Measurements from ENCODE around the gene LY6G6C. TPM values are rescaled to one million over a fixed set of nuclear protein-coding genes. Genes with fewer than 3 reads are reported as not detected.
A peak's percentile ranks its signal among the peaks of the same experiment; 100 is the strongest.
"Not testable (repeated sequence)": the region's sequence is repeated elsewhere in the genome, so short reads cannot be mapped to it uniquely, and the experiment has no call there.

Gene LY6G6C
- total RNA-seq, 2 donors from 2014 or later: 0.29 to 0.38 TPM

DNA sequence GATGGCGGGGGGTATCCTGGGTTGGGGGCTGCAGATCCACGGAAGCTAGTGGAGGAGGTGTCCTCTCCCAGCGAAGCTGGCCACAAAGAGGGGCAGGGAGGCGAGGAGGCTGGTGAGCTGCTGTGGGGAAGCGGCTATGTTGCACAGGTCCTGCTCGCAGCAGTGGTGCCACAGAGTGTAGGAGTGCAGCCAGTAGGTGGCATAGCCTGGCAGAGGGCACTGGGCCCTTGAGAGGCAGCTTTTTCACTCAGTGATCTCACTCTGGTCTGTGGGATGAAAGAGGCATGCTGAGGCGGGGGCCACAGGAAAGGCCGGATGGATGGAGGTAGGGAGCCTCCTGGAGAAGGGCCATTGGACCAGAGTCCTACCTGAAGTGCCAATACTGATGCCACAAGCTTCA, 9.2 kb downstream of the LY6G6C start:
- Mint-ChIP-seq H3K4me3 (no peak overlapping the region), H3K4me1 (peaks cover 32% of the 10 kb centered on the region), H3K27me3 (ENCODE audit: insufficient read depth) (no peaks in the 10 kb centered on the region), H3K36me3 (ENCODE audit: low read depth) (no peaks in the 10 kb centered on the region), H3K9me3 (no peaks in the 10 kb centered on the region), H3K27ac (no peak overlapping the region)
- Histone ChIP-seq H3K9me3 (ENCODE audit: control insufficient read depth, low read length) (no peaks in the 10 kb centered on the region), H3K4me1 (ENCODE audit: control insufficient read depth, insufficient read depth, low read length) (peaks cover 7% of the 10 kb centered on the region), H3K27ac (ENCODE audit: low read depth, low read length) (no peak overlapping the region), H3K4me3 (ENCODE audit: low read length) (no peak overlapping the region), H3K36me3 (ENCODE audit: control insufficient read depth, insufficient read depth, low read length) (no peaks in the 10 kb centered on the region), H3K9ac (ENCODE audit: extremely low read depth, low read length, poor library complexity, severe bottlenecking) (no peak overlapping the region), H3K27me3 (ENCODE audit: control insufficient read depth, insufficient read depth, low read length, poor library complexity, severe bottlenecking) (no peaks in the 10 kb centered on the region)
- peak; percentile 47 for DNase-seq
- WGBS, 2 experiments (ENCODE audit: insufficient coverage in 1 of 2, insufficient read length in 1 of 2): 96 to 98% methylated on average over 7 to 8 of the region's 8 CpGs
- no peak for TF ChIP-seq CTCF (conservative IDR thresholded peaks at IDR 0.05)

GRCh38 chr6:31711233-31711632, 10.3 kb downstream of the LY6G6C start:
- Mint-ChIP-seq H3K27me3 (ENCODE audit: insufficient read depth) (peaks cover 2% of the 10 kb centered on the region), H3K27ac (no peak overlapping the region)
- TF ChIP-seq CTCF (conservative IDR thresholded peaks at IDR 0.05): no peak

GRCh38 chr6:31710523-31711219, 10.9 kb downstream of the LY6G6C start:
- Mint-ChIP-seq H3K4me3 (no peak overlapping the region), H3K36me3 (ENCODE audit: low read depth) (no peaks in the 10 kb centered on the region), H3K9me3 (no peaks in the 10 kb centered on the region), H3K27ac (peak overlapping the region; percentile 46), H3K4me1 (peaks cover 30% of the 10 kb centered on the region), H3K27me3 (ENCODE audit: insufficient read depth) (peaks cover 2% of the 10 kb centered on the region)
- H3K27me3 ChIP-seq (ENCODE audit: control insufficient read depth, insufficient read depth, low read length, poor library complexity, severe bottlenecking): no peaks in the 10 kb centered on the region
- H3K36me3 ChIP-seq (ENCODE audit: control insufficient read depth, insufficient read depth, low read length): no peaks in the 10 kb centered on the region
- DNase-seq: peak; percentile 58
- no peak overlapping the region for H3K4me3 ChIP-seq (ENCODE audit: low read length)
- no peak overlapping the region for H3K9ac ChIP-seq (ENCODE audit: extremely low read depth, low read length, poor library complexity, severe bottlenecking)
- 71 to 79% methylated on average over 1 to 5 of the region's 5 CpGs for WGBS, 2 experiments (ENCODE audit: insufficient coverage in 1 of 2, insufficient read length in 1 of 2)
- H3K9me3 ChIP-seq (ENCODE audit: control insufficient read depth, low read length): no peaks in the 10 kb centered on the region
- H3K27ac ChIP-seq (ENCODE audit: low read depth, low read length): no peak overlapping the region
- TF ChIP-seq CTCF (conservative IDR thresholded peaks at IDR 0.05): no peak
- H3K4me1 ChIP-seq (ENCODE audit: control insufficient read depth, insufficient read depth, low read length): peaks cover 7% of the 10 kb centered on the region

More at GRCh38 chr6:31711233-31711632, 10.3 kb downstream of the LY6G6C start:
- DNase-seq: no peak
- no peak overlapping the region for H3K4me3 ChIP-seq (ENCODE audit: low read length)
- H3K36me3 ChIP-seq (ENCODE audit: control insufficient read depth, insufficient read depth, low read length): no peaks in the 10 kb centered on the region
- H3K27me3 ChIP-seq (ENCODE audit: control insufficient read depth, insufficient read depth, low read length, poor library complexity, severe bottlenecking): no peaks in the 10 kb centered on the region
- no peaks in the 10 kb centered on the region for H3K9me3 ChIP-seq (ENCODE audit: control insufficient read depth, low read length)
- no peak overlapping the region for H3K9ac ChIP-seq (ENCODE audit: extremely low read depth, low read length, poor library complexity, severe bottlenecking)
- H3K36me3 Mint-ChIP-seq (ENCODE audit: low read depth): no peaks in the 10 kb centered on the region
- WGBS, 2 experiments (ENCODE audit: insufficient coverage in 1 of 2, insufficient read length in 1 of 2): 87% methylated on average over 4 to 8 of the region's 8 CpGs
- H3K9me3 Mint-ChIP-seq: no peaks in the 10 kb centered on the region
- H3K4me1 ChIP-seq (ENCODE audit: control insufficient read depth, insufficient read depth, low read length): peaks cover 7% of the 10 kb centered on the region
- H3K27ac ChIP-seq (ENCODE audit: low read depth, low read length): no peak overlapping the region
- H3K4me3 Mint-ChIP-seq: no peak overlapping the region
- peaks cover 30% of the 10 kb centered on the region for H3K4me1 Mint-ChIP-seq

DNA sequence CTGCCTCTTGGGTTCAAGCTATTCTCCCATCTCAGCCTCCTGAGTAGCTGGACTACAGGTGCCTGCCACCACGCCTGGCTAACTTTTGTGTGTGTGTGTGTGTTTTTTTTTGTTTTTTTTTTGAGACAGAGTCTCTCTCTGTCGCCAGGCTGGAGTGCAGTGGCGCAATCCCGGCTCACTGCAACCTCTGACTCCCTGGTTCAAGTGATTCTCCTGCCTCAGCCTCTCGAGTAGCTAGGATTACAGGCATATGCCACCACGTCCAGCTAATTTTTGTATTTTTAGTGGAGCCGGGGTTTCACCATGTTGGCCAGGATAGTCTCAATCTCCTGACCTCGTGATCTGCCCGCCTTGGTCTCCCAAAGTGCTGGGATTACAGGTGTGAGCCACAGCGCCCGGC, 12.4 kb downstream of the LY6G6C start:
- not testable (repeated sequence) for H3K4me3 Mint-ChIP-seq; DNase-seq; H3K4me3 ChIP-seq (ENCODE audit: low read length); H3K9me3 Mint-ChIP-seq; H3K36me3 ChIP-seq (ENCODE audit: control insufficient read depth, insufficient read depth, low read length); H3K36me3 Mint-ChIP-seq (ENCODE audit: low read depth); H3K27ac Mint-ChIP-seq; H3K9me3 ChIP-seq (ENCODE audit: control insufficient read depth, low read length); H3K4me1 ChIP-seq (ENCODE audit: control insufficient read depth, insufficient read depth, low read length); H3K27me3 ChIP-seq (ENCODE audit: control insufficient read depth, insufficient read depth, low read length, poor library complexity, severe bottlenecking); H3K27ac ChIP-seq (ENCODE audit: low read depth, low read length); H3K9ac ChIP-seq (ENCODE audit: extremely low read depth, low read length, poor library complexity, severe bottlenecking); H3K27me3 Mint-ChIP-seq (ENCODE audit: insufficient read depth)
- 89 to 95% methylated on average over 5 to 11 of the region's 11 CpGs for WGBS, 2 experiments (ENCODE audit: insufficient coverage in 1 of 2, insufficient read length in 1 of 2)
- H3K4me1 Mint-ChIP-seq: peaks cover 23% of the 10 kb centered on the region

Measured in endodermal cell (in vitro differentiated cells).